HG03457 (cell line): ENCODE results near the gene LRRC42.

ENCODE experiments used
- ATAC-seq: cut with Tn5 transposase; IDR thresholded peaks from one replicate; pipeline ENCODE4 v1.9.1; 2021; ENCODE audit warnings: moderate number of reproducible peaks; ENCODE audit not compliant: unreplicated experiment

The LRRC42 gene

DNA sequence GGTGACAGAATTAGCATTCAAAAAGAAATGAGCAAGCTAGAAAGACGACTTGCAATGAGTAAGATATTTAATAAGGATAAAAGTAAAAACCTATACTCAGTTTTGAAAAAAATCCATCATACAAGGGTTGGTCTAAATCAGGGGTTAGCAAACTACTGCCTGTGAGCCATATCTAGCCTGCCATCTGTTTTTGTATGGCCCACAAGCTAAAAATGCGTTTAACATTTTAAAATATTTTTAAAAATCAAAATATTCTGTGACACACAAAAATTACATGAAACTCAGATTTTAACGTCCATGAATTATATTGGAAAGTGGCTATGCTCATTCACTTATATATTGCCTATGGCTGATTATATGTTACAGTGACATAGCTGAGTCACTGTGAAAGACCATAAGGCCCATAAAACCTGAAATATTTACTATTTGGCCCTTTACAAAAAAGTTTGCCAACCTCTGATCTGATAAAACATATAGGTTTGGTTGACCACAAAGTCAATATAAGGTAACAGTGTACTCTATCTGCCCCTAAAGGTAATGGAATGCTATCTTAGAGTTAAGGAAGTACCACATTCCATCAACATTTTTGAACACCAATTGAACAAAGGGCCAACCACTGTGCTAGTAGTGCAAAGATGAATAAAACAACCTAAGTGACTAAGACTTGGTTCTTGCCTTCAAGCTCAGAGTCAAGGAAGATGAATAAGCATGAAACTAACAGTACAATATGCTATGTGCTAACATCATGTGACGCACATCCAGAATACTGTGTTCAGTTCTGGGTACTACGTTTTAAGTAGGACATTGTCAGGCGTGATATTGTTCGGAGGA lies 3.8 kb upstream of the LRRC42 start:
- no peak for ATAC-seq

- no peak for ATAC-seq
Observed at GRCh38 chr1:53943090-53943489, 3.1 kb upstream of the LRRC42 start.

- ATAC-seq, result no peak
Observed at GRCh38 chr1:53943490-53944043, 2.6 kb upstream of the LRRC42 start.

GRCh38 chr1:53944469-53945182 lies 1.5 kb upstream of the LRRC42 start:
- ATAC-seq, result no peak

DNA sequence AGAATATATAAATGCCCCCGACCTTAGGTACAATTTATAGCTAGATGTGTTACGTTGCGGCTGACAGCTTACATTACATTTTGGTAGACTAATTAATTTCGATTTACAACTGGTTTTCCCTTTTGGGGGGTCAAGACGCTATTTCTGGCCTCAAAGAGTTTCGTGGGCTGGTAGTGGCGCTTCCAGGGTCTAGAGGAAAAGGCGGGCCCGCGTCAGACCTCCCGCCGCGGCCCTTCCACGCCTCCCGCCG lies 1.0 kb upstream of the LRRC42 start:
- ATAC-seq, result no peak

DNA sequence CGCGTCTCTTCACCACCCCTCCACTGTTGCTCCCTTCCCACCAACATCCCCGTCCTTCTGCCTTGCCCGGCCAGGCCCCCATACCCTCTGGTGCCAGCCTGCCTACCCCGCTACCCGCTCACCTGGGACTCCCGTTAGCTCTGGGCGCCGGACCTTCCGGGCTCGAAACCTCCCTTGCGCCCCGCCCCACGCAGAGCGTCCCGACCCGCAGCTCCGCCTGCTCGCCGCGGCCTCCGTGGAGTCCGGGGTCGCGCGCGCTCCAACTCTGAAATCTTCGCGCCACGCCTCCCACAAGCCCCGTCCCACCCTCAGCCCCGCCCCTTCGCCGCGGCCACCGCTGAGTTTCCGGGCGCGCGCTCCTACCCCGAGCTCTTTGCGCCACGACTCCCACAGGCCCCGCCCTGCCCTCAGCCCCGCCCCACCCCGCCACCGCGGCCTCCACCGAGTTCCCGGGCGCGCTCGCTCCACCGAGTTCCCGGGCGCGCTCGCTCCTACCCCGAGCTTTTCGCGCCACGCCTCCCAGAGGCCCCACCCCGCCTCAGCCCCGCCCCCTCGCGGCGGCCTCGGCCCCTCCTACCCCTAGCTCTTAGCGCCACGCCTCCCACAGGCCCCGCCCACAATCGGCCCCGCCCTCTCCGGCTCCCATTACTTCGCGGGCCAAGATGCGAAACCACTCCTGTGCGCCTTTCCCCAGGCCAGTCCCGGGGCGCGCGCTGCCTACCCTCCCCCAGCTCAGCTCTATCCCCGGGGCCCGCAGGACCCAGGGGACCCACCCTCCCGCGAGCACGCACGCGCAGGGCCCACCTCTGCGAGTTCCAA lies 508 bp upstream of the LRRC42 start, which contains the start of gene IFT25:
IFT25 (minus strand) TSS at position 267 of the 819 bp plus-strand sequence. CDS start 5,617 bp downstream, outside the sequence.
- ATAC-seq, result peak; percentile 53

DNA sequence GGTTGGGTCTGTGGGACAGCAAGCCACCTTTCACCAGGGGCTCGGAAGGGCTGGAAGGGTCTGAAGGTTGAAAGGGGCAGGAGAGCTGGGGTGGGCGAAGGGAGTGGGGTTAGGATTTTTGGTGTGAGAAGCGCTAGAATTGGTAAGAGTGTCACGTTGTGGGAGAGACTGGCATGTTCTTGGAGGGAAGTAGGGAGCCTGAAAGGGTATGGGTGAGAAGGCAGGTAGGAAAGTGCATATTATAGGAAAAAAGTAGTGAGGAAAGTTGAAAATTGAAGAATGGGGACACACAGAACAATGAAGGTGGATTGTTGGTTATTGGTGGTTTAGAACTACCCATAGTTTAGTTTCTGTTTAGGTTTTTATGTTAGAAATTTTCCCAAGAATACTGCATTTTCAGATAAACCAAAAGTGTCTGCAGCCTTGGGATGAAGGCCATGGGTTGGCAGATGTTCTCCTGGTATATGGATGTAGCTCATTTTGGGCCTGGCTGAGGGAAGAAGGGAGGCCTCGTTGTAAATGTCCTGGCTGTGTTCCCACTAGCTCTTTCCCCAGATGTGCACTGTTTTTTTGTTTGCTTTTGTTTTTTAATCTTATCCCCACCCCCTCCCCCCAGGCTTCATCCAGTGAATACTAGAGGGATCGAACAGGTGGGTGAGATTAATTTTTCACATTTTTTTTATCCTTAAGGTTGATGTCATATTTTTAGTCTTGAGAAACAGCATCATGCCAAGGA lies 1.2 kb downstream of the LRRC42 start:
- no peak for ATAC-seq

DNA sequence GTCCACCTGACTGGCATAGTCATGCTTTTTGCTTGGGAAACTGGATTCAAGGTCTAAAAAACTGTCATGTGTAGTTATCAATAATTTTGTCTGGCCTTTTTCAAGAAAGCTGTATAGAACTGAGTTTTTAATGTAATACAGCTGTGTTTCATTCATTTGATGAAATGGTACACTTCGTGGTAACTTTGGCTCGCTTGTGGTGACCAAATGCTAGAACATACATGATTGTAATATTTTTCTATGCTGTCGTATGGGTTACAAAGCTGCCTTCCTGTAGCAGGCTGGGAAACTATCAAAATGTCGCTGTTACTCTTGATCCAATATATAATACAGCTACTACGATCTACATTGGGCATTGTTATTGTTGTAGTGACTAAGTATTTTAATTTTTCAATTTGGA lies 2.1 kb downstream of the LRRC42 start:
- ATAC-seq, result no peak

GRCh38 chr1:53949023-53949990 lies 3.2 kb downstream of the LRRC42 start:
- ATAC-seq, result no peak

DNA sequence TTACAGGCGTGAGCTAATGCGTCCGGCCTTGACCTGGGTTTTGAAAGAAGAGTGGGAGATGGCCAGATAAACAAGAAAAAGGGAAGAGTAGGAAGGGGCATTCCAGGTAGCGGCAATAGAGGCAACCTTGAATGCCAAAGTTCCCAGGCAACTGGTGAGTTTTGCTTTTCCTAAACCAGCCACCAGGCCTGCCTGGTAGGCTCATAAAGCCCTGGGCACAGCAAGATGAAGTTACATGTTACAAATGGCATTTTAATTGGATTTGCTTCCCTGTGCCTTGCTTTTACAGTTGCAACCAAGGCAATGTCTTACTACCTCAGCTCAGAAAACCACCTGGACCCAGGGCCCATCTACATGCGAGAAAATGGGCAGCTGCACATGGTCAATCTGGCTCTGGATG lies 5.5 kb downstream of the LRRC42 start:
- no peak for ATAC-seq

DNA sequence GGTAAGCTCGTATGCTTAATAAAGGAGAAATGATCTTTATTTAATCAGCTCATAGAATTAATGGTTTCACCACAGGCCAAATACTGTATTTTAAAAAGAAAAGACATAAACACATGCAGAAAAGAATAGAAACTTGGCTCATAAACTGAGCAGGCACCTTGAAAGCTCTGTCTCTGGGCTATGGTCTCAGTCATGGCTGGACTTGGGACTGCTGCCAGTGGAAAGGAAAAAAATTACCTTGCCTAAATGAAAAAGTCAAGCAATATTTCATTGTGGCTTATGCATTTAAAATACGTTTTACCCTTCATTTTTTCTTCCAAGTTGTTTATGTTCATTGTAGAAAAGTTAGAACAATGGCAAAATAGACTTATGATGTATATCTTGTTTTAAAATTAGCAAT lies 8.0 kb downstream of the LRRC42 start:
- ATAC-seq, result no peak

GRCh38 chr1:53956308-53957168 lies 10.4 kb downstream of the LRRC42 start:
- ATAC-seq, result no peak

DNA sequence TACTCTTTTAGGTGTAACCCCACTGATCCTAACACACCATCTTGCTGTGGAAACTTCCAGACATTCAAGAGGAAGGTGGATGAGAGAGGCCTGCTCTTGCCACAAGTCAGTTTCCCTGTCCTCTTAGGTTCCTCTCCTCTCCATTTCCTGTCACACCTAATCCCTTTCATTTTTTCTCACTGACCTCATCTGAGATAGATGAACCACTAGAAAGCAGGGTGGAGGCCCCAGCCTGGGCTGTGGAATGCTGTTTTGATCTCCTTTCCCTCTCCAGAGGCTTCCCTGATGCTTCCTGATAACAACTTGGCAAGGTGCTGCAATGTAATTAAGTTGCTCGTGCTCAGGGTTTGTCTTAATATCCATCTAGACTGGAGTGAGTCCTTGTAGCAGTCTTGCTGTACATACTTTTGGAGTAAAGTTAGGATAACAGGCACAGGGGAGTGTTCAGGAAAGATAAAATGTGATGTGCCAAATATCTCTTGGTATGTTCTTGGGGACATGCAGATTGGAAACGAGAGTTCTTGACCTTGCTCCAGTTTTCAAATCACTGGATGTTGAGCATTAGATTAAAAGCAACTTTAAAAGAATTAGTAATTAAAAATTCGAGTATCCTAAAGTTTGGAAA lies 11.2 kb downstream of the LRRC42 start:
- no peak for ATAC-seq

DNA sequence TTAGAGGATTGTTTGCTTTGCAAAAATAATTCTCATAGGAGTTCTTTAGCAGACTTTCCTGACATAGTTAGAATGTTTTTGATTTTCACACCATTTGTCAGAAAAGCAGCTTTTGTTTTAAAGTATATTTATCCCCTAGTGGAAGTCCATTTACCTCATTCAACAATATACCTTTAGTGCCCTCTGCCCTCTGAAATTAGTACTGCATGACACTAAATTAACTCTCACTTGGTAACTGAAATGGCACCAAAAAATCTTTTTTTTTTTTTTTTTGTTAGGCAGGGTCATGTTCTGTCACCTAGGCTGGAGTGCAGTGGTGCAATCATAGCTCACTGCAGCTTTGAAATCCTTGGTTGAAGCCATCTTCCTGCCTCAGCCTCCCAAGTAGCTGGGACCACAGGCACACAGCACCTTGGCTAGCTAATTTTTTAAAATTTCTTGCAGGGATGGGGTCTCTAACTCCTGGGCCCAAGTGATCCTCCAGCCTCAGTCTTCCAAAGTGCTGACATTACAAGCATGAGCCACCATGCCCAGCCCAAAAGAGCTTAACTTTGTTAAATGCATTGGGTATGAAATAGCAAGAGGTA lies 13.6 kb downstream of the LRRC42 start:
- ATAC-seq, result no peak

DNA sequence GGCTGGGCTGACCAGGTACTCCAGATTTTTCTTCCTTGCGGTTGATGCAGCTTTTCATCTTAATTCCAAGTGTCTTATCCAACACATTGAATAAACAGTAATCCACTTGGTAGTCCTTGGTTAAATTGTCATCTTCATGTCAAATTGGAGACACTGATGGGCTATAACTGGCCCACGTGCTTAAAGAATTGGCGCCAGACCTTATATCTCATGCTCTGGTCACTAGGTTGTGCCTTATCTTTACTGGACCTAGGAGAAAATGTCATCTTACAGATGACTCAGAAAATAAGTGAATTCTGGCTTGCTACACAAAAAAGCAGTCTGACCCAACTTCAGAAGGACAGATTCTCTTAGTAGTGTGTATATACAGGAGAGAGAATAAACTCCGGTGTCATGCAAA lies 16.2 kb downstream of the LRRC42 start:
- ATAC-seq, result no peak

DNA sequence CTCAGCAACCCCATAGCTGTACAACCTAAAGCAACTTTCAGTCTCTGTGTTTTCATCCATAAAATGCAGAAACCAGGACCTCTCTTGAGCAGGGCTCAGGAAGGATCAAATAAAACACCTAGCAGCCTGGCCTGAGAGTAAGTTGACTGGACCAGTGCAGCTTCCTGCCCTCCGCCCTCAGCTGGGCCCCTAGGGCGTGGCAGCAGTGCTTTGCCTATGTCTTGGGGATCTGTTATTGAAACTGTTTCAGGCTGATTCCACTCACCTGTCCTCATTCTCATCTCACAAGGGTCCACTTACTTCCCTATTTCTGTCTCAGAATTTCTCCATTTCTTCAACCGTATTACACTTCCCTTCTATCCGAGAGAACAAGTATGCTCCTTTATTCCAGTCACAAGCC lies 17.3 kb downstream of the LRRC42 start:
- no peak for ATAC-seq

DNA sequence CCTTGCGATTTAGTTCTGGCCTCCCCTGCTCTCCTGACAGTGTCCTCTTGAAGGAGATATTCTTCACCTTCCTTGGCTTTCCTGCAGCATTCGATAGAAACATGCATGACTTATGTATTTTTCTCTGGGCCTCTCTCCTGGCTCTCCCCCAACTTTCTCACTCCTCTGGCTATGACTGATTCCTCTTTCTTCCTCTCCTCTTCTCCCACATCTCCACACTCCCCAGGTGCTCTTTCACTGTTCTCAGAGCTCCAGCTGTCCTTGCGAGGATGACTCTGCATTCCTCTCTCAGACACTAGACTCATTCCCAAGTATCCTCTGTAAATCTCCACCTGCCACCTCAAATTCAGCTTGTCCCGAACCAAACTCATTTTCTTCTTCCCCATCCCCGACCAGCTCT lies 18.0 kb downstream of the LRRC42 start:
- ATAC-seq, result no peak

DNA sequence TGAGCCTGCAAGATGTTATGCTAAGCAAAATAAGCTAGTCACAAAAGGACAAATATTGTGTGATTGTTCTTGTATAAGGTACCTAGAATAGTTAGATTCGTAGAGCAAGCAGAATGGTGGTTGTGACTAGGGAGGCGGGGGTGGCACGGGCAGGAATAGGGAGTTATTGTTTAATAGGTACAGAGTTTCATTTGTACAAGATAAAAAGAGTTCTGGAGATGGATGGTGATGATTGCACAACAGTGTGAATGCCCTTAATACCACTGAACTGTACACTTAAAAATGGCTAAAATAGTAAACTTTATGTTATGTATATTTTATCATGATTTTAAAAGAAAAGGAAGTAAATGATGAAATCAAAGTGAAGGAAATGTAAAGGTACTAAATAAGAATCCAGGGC lies 20.6 kb downstream of the LRRC42 start:
- ATAC-seq, result no peak
